Activated naive CD4-positive, alpha-beta T cell (primary cell): Measurements from ENCODE around the gene DUSP23.

ENCODE experiments used
- DNase-seq, 4 experiments: peaks; one replicate each; lab custom pipeline; 2025; lab: John Stamatoyannopoulos, UW

DUSP23 gene

DNA sequence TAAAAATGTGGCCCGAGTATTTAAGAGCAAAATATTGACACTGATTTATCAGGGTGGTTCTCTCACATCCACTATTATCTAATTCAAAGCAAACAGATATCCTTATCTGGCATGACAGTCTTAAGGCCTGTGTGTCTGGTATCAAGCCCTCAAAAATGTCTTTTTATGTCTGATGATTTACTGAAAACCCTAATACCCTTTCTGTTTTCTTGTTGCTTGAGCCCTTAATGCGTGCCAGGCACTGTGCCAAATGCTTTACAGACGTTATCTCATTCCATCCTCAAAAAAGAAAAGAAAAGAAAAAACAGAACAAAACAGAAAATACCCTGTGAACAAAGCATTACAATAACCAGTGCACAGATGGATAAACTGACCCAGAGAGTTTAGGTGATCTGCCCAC is 5.7 kb downstream of the DUSP23 start:
- DNase-seq: no peak

DNA sequence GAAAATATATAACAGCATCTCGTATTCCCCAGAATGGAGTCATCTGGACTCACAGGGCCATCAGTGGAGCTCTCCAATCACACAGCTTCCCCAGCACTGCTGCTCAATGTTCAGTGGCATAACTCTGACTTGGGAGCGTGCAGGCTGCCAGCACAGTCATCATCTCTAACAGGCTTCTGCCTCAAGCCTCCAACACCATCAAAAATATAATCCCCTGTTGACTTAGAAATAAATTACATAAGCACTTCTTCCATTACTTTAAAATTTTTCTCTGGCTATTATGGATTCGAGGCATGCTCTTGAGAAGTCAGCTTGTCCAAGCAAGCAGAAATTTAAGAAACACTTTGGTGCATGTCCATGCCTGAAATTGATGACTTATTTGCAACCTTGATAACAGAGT is 6.2 kb downstream of the DUSP23 start:
- DNase-seq: no peak

DNA sequence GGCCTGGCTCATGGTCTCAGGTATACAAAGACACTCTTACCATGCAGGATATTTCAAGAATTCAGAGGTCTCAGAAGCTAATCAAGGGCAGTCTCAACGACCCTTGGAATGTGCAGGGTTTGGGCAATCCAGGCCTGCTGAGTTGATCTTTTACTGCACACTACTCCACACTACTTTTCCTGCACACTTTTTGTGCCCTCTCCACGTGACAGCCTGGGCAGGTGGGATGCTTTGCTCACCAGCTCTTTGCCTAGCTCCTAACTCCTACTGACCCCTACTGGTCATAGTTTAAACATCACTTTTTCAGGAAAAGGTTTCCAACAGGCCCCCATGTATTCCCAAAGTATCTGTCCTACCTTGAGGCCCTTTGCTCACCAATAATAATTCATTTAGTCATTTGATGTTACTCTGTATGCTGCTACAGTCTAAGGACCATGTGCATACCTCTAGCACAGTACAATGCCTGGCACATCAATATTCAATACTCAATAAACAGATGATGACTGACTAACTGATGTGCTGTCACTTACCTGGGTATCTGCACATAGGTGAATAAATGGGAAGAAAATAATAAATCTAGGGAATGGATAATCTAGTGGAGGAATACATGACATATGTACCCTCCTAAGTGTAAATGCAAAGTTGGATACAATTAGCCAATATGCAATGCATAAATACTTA is 9.6 kb downstream of the DUSP23 start:
- no peak for DNase-seq

DNA sequence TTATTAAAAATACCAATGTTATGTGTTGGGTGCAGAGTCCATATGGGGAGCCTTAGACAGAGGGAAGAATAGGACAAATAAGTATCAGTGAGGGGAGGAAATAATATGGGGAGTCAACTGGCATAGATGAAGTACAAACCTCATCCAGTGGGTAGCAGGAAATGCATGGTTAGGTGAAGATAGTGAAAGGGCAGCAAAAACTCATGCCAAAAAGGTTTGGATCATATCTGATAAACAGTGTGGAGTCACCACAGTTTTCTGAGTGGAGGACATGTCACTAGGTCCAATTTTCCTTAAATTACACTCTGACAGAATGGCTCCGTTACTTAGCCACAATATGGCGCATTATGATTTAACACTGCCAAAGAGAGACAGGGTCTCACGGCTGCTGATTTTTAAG is 10.3 kb downstream of the DUSP23 start:
- DNase-seq: no peak

DNA sequence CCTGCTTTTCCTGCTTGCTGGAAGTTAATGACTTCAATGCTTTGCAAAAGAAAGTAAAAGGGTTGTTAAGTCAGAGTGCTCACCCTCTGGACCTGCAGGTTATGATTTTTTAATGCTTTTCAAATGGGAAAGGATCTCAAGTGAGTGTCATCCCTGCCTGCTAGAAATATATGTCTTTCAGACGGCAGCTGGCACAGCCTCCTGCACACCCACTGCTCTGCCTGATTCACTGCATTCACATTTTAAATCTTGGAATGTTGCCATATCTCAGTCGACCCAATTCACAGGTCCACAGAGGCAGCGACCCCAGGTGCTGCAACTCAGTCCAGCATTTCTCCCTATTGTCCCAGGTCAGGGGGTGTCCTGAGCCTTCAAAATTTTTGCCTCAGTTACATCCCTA is 10.7 kb downstream of the DUSP23 start:
- no peak for DNase-seq

DNA sequence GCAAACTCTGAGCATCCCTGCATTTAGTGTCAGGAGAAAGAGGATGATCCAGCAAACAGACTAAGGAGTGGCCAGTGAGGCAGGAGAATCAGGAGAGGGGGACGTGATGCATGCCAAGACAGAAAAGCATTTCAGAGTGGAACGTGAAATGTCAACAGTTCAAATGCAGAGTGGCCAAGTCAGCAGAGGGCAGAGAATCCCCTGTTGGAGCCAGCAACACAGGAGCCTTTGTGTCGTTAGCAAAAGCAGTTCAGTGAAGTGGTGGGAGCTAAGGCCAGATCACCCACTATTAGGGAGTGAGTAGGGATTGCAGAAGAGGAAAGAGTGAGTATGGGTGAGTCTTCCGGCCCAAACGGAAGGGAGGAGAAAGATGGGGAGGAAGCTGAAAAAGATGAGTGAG is 14.8 kb downstream of the DUSP23 start:
- no peak for DNase-seq

DNA sequence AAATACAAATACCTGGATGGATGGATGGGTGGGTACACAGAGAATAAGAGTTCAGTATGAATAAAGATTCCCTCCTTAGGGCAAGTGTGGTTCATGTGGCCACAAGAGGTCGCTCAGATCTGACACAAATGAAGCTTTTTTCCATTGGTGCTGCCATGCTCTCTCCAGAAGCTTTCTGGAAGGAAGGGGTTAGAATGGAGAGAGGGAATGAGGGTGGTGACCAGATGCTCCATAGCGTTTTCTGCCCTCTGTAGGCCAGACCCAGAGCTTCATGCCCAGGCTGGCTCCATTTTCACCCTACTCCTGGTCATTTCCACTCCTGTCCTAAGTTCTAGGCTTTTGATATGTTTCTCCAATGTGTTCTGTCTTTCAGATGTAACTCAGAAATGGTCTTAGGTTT is 18.1 kb downstream of the DUSP23 start:
- DNase-seq: peak in 1 of 4 experiments; percentile 10

DNA sequence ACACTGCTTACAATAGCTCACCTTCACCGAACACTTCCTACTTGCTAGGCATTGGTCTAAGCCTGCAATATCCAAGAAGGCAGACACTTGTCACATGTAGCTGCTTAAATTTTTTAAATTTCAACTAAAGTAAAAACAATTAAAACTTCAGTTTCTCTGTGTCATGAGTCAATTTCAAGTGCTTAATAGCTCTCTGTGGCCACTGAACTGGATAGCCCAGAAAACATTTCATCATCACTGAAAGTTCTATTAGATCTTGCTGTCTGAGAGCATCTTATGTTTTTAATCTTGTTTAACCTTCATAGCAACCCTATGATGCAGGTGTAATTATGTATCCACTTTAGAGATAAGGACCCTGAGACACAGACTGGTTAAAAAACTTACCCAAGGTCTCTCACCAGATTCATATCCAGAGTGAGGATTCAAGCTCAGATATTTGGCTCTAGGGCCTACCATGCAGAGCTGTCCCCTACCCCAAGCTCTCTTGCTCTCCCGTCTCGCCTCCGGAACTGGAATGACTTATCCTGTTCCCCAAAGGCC is 18.8 kb downstream of the DUSP23 start:
- DNase-seq: no peak

DNA sequence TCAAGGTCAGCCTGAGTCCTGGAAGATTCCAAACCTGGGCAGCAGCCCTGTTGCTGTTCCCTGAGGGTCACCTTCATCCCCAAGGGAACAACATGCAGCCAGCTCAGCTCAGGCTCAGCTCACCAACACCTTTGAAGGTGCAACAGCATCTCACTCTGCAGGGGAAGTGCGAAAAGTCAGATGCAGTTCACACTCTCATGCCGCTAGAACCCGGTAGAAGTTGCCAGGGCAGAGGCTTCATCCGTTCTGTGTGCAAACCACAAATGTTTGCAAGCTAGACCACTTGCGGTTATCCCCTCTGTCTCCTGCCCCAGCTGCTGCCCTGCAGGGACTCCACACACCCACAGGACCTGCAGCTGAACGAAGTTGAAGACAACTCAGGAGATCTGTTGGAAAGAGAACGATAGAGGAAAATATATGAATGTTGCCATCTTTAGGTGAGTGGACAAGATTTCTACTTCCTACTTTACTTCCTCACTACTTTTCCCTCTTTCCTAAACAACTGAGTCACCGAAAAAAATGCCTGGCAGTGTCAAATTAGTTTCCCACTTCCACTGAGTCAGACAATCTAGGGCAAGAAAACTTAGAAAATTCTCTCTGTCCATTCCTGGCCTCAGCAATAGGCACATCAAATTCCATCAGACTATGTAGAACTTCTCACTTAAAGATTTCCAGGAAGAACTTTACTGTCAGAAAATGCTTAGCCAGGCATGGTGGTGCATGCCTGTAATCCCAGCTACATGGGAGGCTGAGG is 19.6 kb downstream of the DUSP23 start:
- peak in 1 of 4 experiments; percentile 12 for DNase-seq

DNA sequence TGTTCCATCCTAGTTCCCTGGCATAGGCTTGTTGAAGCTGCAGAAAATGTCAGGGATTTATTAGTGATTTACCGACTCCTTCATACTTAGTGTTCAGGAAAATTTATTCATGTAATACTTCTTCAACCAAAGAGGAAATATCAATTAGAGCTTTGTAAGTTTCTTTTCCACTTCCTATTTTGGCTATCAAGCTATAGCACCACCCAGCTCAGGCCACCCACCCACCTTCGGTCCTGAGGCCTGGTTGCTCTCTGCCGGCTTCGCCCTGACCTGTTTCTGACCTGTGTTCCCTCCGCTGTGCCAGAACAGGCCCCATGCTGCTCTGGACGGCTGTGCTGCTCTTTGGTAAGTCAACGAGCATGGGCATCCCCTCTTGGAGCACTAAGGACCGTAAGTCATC is 21.3 kb downstream of the DUSP23 start, which contains the start of gene FCRL6:
Gene FCRL6 (plus strand): TSS at position 250 of the 400 bp plus-strand sequence. CDS start 65 bp downstream, at position 315.
- DNase-seq: no peak

DNA sequence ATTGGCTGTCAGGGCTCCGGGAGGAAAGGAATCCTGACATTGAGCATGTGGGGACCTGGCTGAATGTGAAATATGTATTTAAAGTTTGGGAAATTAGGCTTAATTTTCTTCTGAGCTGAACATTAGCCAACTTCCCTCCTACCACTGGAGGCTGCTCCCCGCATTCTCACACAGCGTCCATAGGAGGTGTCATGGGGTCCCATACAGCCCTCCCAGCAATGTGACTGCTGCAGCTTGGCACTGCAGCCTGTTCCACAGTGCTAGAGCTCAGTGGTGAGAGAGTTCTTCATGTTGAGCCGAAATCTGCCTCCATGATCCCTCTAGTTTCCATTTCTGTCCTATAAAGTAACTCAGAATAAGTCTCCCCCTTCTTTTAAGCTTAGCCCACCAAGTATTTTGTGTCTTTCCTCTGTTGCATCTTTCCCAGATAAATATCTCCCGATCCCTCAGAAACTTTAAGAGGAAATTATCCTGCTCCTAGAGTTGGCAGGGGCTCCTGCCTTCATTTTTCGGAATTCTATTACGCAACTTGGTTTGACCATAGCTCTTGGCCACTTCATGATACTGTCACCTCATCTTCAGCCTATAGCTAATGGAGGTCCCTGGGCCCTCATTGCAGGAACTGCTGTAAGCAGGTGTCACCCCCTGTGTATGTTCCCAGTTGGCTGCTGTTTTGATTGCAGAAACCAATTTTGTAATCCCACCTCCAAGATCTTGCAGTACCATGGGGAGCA is 23.4 kb downstream of the DUSP23 start:
- DNase-seq: no peak

DNA sequence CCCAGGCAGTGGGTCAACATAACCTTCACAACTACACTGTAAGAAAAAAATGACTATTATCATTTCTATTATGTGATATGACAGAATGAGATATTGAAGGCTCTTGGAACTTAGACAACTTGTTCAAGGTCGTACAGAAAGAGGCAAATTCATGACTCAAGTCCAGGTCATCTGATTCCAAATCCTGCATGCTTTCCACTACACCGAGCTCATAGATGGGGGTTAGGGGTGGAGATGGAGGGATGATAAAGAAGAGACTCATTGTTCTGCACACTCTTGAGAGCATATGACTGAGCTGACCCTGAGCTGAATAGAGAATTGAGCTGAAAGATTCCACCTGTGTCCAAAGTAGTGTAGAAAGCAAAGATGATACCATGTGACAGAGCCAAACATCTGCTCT is 24.2 kb downstream of the DUSP23 start:
- DNase-seq: no peak

DNA sequence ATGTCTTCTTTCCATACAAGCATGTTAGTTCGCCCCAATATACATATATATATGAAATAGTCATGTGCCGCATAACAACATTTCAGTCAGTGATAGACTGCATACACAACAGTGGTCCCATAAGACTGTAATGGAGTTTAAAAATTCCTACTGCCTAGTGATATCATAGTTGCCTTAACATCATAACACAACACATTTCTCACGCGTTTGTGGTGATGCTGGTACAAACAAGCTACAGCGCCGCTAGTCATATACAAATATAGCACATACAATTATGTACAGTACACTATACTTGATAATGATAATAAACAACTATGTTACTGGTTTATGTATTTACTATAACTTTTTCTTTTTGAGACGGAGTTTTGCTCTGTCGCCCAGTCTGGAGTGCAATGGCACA is 35.2 kb downstream of the DUSP23 start:
- no peak for DNase-seq

DNA sequence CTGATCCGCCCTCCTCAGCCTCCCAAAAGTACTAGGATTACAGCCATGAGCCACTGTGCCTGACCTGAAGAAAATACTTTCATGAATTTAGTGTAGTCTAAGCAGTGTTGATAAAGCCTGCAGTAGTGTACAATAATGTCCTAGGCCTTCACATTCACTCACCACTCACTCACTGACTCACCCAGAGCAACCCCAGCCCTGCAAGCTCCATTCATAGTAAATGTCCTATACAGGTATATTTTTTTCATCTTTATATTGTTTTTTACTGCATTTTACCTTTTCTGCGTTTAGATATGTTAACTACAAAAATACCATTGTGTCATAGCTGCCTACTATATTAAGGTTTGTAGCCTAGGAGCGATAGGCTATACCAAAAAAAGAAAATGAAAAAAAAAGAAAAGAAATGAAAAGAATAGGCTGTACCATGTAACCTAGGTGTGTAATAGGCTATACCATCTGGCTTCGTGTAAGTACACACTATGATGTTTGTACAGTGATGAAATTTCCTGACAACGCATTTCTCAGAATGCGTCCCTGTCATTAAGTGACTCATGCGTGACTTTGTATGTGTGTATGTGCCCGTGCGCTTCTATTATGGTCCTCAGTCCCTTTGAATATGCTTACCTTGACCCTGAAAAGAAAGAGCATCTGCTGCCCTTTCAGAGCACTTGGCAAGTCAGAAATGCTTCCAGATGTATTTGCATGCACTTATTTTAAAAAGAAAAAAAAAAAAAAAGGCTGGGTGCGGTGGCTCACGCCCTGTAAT is 36.7 kb downstream of the DUSP23 start:
- DNase-seq: no peak

DNA sequence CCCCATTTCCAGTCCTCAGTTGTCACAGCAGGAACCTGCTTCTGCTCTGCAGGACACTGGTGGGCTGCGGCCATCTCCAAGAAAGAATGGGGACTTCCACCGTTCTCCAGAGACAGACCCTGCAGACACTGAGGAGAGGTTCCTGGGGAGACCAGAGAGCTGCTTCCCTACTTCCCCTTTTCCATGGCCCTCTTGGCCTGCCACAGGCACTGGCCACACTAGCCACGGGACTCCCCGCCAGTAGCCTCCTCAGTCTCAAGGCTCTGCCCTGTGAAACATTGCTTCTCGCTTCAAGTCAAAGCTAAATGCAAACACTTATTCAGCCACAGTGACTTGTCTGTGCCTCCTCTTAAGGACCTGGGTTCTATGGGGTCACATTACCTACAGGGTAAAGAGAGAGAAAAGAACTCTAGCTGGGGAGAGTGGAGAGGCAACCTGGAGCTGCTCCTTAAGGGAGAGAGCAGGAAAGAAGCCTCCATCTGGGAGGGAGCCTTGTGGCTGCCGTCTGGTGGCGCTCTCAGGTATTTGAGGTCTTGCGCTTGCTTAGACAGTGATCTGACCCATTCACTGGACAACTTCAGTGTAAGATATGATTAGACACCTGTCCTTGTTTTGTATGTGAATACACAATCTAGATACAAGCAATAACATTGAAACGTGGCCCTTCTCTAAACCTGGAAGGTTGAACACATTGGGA is 40.6 kb downstream of the DUSP23 start:
- DNase-seq: peak in 1 of 4 experiments; percentile 13

DNA sequence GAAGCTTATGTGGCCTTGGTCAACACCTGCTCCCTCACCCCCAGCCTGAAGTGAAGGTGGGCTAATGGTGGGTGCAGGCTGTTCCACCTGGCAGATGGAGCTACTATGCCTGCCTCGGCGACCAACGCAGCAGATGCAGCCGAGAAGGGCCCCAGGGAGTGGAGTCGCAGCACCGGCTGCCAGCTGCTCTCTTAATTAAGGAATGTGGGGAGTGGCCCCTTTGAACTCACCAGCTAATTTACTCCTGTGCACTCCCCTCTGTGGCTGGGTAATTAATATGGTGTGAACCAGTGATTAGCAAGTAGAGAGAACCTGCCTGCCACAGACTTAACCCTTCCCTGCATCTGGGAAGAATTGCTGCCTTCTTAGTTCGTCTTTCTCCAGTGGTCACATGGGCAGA is 42.6 kb downstream of the DUSP23 start:
- DNase-seq: no peak

DNA sequence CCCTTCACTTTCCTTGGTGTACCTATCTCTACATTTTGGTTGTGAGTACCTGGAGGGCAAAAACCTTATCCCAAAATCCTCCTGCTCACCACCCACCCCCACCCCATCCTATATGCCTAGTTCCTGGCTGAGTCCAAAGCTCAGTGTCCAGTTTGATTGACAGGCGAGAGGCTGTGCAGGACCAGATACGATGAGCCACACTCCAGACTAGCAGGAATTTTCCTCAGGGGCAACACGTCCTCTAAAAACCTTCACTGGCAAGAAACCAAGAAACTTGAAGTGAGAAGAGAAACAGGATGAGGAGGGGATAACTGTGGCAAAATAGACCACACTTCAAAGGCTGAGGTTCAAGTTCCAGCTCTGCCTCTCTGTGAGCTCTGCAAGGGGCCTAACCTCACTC is 44.8 kb downstream of the DUSP23 start:
- no peak for DNase-seq

DNA sequence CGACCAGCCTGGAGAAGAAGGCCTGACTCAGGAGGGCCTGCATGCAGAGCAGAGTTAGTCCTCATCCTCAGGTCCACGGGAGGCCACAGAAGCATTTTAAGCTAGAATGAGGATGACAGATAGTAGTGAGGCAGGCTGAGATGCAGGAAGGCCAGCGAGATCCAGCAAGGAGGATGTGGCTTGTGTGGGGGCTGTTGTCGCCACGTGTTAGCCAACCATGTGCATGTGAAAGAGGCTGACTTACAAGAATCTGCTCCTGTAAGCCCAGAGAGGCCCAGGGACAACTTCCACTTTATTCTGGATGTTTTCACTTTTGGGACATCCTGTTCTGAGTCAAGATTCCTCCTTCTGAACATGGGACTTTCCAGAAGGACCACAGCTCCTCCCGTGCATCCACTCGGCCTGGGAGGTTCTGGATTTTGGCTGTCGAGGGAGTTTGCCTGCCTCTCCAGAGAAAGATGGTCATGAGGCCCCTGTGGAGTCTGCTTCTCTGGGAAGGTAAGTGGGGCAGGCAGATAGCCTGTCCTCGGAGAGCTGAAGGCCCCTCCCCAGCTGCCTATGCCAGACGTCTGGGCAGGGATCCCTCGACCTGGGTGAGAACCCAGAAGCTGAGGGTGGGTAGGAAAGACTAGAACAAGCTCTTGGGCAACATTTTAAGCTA is 45.8 kb downstream of the DUSP23 start, which contains the start of gene SLAMF8:
Gene SLAMF8 (plus strand): TSS at position 433 of the 661 bp plus-strand sequence. CDS start 26 bp downstream, at position 459.
- peak in 1 of 4 experiments; percentile 15 for DNase-seq

DNA sequence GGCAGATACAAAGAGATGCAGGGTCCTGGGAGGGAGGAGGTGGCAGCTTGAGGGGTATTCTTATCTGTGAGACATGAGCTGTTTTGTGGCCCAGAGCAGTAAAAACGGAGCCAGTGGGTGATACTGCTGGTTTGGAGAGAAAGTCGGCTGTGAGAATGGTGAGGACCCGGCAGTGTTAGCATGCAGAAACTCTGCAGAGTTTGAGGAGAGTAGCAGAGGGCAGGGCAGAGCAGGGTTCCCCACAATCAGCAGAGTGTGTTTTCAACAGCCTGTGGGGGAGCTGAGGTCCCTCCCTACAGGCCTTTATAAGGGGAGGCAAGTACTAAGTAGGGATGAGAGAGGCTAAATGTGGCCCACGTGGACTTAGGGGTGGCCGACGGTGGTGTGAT is 46.3 kb downstream of the DUSP23 start:
- no peak for DNase-seq

DNA sequence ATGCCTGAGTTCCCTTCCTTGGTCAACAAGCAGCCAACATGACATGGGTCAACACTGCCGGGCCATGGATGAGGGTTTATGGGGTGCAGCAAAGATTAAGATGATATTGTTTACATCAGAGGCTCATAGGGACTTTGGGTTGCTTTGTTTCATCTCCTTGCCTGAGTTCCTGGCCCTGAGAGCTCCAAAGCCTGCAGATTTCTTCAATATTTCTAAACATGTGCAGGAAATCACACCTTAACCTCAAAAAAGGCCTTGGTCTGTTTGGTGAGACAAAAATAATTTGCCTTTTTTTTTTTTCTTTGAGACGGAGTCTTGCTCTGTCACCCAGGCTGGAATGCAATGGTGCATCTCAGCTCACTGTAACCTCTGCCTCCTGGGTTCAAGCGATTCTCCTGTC is 46.8 kb downstream of the DUSP23 start:
- no peak for DNase-seq

DNA sequence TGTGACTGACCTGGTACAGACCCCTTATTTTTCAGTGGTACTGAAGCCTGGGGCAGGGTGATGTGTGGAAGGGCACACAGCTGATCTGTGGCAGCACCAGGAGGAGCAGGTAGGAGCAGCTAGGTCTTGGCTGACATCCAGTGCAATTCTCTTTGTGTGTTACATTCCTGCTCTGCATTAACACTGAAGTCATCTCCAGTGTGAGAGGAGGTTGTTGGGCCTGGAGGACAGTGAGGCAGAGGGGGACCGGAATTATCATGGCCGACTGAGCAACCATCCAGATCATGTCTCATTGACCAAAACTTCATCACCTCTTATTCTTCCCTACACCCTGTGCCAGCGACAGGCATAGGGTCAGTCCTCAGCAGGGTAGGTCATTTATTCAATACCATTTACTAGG is 47.4 kb downstream of the DUSP23 start:
- DNase-seq: no peak
